ENCODE data around the gene PPP1R3G.
"Not testable (repeated sequence)": the region's sequence is repeated elsewhere in the genome, so short reads cannot be mapped to it uniquely, and the experiment has no call there.

The PPP1R3G gene

DNA sequence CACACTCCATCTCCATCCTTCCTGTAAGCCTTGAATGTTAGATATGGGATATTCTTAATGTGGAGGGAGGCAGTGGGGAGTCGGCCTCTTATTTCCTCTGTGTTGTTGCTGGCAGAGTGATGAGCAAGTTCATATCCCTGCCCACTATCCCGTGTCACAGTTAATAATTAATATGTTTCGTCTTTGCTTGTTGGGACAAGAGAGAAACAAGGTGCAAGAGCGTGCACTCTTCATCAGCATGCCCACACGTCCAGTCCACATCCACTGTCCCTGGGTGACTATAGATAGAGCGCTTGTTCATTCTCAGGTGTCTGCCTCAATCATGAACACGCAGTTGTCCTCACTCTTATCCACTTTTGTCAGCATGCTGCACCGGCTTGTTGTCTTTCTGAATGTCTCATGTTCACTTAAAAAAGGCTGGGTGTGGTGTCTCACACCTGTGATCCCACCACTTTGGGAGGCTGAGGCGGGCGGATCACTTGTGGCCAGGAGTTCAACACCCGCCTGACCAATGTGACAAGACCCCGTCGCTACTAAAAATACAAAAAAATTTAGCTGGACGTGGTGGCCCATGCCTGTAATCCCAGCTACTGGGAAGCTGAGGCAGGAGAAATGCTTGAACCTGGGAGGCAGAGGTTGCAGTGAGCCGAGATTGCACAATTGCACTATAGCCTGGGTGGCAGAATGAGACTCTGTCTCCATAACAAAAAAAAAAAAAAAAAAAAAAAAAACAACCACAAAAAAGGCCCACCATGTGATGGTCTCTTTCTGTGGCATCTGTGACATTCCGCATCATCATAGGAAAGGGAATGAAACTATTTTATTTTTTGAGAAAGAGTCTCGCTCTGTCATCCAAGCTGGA is 34.2 kb downstream of the PPP1R3G start:
- no peaks in the 10 kb centered on the region for H3K4me1 ChIP-seq (ENCODE audit: insufficient read depth, low read length, severe bottlenecking)
- TF ChIP-seq, protein P1, sequence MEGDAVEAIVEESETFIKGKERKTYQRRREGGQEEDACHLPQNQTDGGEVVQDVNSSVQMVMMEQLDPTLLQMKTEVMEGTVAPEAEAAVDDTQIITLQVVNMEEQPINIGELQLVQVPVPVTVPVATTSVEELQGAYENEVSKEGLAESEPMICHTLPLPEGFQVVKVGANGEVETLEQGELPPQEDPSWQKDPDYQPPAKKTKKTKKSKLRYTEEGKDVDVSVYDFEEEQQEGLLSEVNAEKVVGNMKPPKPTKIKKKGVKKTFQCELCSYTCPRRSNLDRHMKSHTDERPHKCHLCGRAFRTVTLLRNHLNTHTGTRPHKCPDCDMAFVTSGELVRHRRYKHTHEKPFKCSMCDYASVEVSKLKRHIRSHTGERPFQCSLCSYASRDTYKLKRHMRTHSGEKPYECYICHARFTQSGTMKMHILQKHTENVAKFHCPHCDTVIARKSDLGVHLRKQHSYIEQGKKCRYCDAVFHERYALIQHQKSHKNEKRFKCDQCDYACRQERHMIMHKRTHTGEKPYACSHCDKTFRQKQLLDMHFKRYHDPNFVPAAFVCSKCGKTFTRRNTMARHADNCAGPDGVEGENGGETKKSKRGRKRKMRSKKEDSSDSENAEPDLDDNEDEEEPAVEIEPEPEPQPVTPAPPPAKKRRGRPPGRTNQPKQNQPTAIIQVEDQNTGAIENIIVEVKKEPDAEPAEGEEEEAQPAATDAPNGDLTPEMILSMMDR (IDR thresholded peaks at IDR 0.05; ENCODE audit: low read length), result no peak
- no peak for TF ChIP-seq EZH2 (IDR thresholded peaks at IDR 0.05; ENCODE audit: borderline replicate concordance, low read length)
- H2AFZ ChIP-seq (ENCODE audit: low read length), result no peak overlapping the region
- no peak overlapping the region for H3K27ac ChIP-seq (ENCODE audit: low read depth, low read length, poor library complexity, severe bottlenecking)
- H3F3A ChIP-seq (ENCODE audit: insufficient read depth, low read length), result no peaks in the 10 kb centered on the region
- no peaks in the 10 kb centered on the region for H3K79me2 ChIP-seq (ENCODE audit: insufficient read depth, low read length)
- H3K27me3 ChIP-seq (ENCODE audit: insufficient read depth, low read length), result no peaks in the 10 kb centered on the region
- no peak overlapping the region for H3K4me2 ChIP-seq (ENCODE audit: low read length)
- no peaks in the 10 kb centered on the region for H4K20me1 ChIP-seq (ENCODE audit: insufficient read depth, low read length)
- H3K9me2 ChIP-seq (ENCODE audit: low read depth, low read length), result no peaks in the 10 kb centered on the region
- H3K9me3 ChIP-seq (ENCODE audit: low read length), result no peaks in the 10 kb centered on the region
- no peaks in the 10 kb centered on the region for H3K36me3 ChIP-seq (ENCODE audit: insufficient read depth, low read length)
- H3K4me3 ChIP-seq (ENCODE audit: low read depth, low read length, poor library complexity, severe bottlenecking), result no peak overlapping the region
- no peak overlapping the region for H3K9ac ChIP-seq (ENCODE audit: low read length)

DNA sequence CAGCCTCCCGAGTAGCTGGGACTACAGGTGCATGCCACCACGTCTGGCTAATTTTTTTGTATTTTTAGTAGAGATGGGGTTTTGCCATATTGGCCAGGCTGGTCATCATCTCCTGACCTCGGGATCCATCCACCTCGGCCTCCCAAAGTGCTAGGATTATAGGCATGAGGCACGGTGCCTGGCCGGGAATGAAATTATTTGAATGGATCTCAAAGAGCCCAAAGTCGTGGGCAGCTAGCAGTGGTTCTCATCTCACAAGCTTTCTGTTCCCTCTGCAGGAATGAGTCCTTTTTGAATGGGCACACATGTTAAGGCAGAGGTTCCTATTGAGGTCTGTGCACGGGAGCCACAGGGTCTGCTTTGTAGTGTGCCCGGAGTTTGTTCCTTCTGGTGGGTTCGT is 34.9 kb downstream of the PPP1R3G start:
- Histone ChIP-seq H3K27me3 (ENCODE audit: insufficient read depth, low read length) (no peaks in the 10 kb centered on the region), H3K79me2 (ENCODE audit: insufficient read depth, low read length) (no peaks in the 10 kb centered on the region), H2AFZ (ENCODE audit: low read length) (no peak overlapping the region), H3K9me3 (ENCODE audit: low read length) (no peaks in the 10 kb centered on the region), H3K9me2 (ENCODE audit: low read depth, low read length) (no peaks in the 10 kb centered on the region), H3K4me1 (ENCODE audit: insufficient read depth, low read length, severe bottlenecking) (no peaks in the 10 kb centered on the region), H3K4me2 (ENCODE audit: low read length) (no peak overlapping the region), H4K20me1 (ENCODE audit: insufficient read depth, low read length) (no peaks in the 10 kb centered on the region), H3K36me3 (ENCODE audit: insufficient read depth, low read length) (no peaks in the 10 kb centered on the region), H3K27ac (ENCODE audit: low read depth, low read length, poor library complexity, severe bottlenecking) (no peak overlapping the region), H3F3A (ENCODE audit: insufficient read depth, low read length) (no peaks in the 10 kb centered on the region), H3K9ac (ENCODE audit: low read length) (no peak overlapping the region), H3K4me3 (ENCODE audit: low read depth, low read length, poor library complexity, severe bottlenecking) (no peak overlapping the region)
- TF ChIP-seq EZH2 (IDR thresholded peaks at IDR 0.05; ENCODE audit: borderline replicate concordance, low read length), result no peak
- TF ChIP-seq, protein P1 (IDR thresholded peaks at IDR 0.05; ENCODE audit: low read length), result no peak

DNA sequence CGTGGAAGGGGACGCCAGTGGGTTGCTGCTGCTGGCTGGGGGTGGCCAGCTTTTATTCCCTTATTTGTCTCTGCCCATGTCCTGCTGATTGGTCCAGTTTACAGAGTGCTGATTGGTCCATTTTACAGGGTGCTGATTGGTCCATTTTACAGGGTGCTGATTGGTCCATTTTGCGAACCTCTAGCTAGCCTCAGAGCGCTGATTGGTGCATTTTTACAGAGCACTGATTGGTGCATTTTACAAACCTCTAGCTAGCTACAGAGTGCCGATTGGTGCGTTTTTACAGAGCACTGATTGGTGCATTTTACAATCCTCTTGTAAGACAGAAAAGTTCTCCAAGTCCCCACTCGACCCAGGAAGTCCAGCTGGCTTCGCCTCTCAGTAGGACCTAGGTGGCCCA is 35.4 kb downstream of the PPP1R3G start:
- H3K79me2 ChIP-seq (ENCODE audit: insufficient read depth, low read length); H3K9ac ChIP-seq (ENCODE audit: low read length); H3K27me3 ChIP-seq (ENCODE audit: insufficient read depth, low read length); H3K4me3 ChIP-seq (ENCODE audit: low read depth, low read length, poor library complexity, severe bottlenecking); H3K9me3 ChIP-seq (ENCODE audit: low read length); H3K9me2 ChIP-seq (ENCODE audit: low read depth, low read length); H4K20me1 ChIP-seq (ENCODE audit: insufficient read depth, low read length); H2AFZ ChIP-seq (ENCODE audit: low read length); H3K4me2 ChIP-seq (ENCODE audit: low read length); H3K4me1 ChIP-seq (ENCODE audit: insufficient read depth, low read length, severe bottlenecking); H3K27ac ChIP-seq (ENCODE audit: low read depth, low read length, poor library complexity, severe bottlenecking); H3K36me3 ChIP-seq (ENCODE audit: insufficient read depth, low read length); H3F3A ChIP-seq (ENCODE audit: insufficient read depth, low read length): not testable (repeated sequence)

DNA sequence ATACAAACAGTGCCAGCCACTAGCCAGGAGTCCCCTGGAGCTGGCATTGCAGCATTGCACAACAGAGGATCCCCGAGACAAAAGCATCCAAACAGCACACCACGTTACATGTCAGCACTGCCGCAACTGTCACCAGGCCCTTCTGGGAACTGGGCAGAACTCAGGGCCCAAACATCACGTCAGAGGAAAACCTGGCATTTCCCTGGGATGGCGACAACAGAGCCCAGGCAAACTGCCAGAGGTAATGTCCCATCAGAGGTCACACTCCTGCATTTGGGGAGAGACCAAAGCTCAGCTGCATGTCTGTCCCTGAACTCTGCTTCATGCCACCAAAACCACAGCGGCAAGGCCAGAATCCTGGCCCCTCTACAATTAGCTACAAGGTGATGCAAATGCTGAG is 36.3 kb downstream of the PPP1R3G start:
- TF ChIP-seq, protein P1 (IDR thresholded peaks at IDR 0.05; ENCODE audit: low read length), result no peak
- TF ChIP-seq EZH2 (IDR thresholded peaks at IDR 0.05; ENCODE audit: borderline replicate concordance, low read length), result no peak
- H3K4me2 ChIP-seq (ENCODE audit: low read length), result no peak overlapping the region

More for the DNA sequence above, 36.3 kb downstream of the PPP1R3G start:
- Histone ChIP-seq H3K36me3 (ENCODE audit: insufficient read depth, low read length) (no peaks in the 10 kb centered on the region), H3K4me1 (ENCODE audit: insufficient read depth, low read length, severe bottlenecking) (no peaks in the 10 kb centered on the region), H3K4me3 (ENCODE audit: low read depth, low read length, poor library complexity, severe bottlenecking) (no peak overlapping the region), H3F3A (ENCODE audit: insufficient read depth, low read length) (no peaks in the 10 kb centered on the region), H3K27me3 (ENCODE audit: insufficient read depth, low read length) (no peaks in the 10 kb centered on the region), H3K9ac (ENCODE audit: low read length) (no peak overlapping the region), H2AFZ (ENCODE audit: low read length) (no peak overlapping the region), H3K9me2 (ENCODE audit: low read depth, low read length) (no peaks in the 10 kb centered on the region), H4K20me1 (ENCODE audit: insufficient read depth, low read length) (no peaks in the 10 kb centered on the region), H3K79me2 (ENCODE audit: insufficient read depth, low read length) (no peaks in the 10 kb centered on the region), H3K27ac (ENCODE audit: low read depth, low read length, poor library complexity, severe bottlenecking) (no peak overlapping the region), H3K9me3 (ENCODE audit: low read length) (no peaks in the 10 kb centered on the region)

Data from OCI-LY1 (cell line).